ENCODE data around the gene ACTC1.
"Not testable (repeated sequence)": the region's sequence is repeated elsewhere in the genome, so short reads cannot be mapped to it uniquely, and the experiment has no call there.

GRCh38 chr15:34807241-34807640, 11.9 kb upstream of the ACTC1 start:
- not testable (repeated sequence) for TF ChIP-seq CTCF, POLR2A (IDR thresholded peaks at IDR 0.05)

Data from esophagus squamous epithelium (tissue), 4 donors.